Skin of body (tissue), 2 donors: ENCODE data around the gene ENPP7. TPM values are rescaled to one million over a fixed set of nuclear protein-coding genes. Genes with fewer than 3 reads are reported as not detected.

ENCODE experiments used
- DNase-seq: peaks from one replicate; lab custom pipeline; 2025; lab: John Stamatoyannopoulos, UW
- total RNA-seq: library from RNA; depleted of rRNA; stranded (reverse); fragments of >200 nt; gene quantifications from one replicate; pipeline ENCODE4 v1.2.3, GENCODE V29; 2014

ENPP7 gene
- total RNA-seq, 1 donor from 2014 or later: not detected

GRCh38 chr17:79702550-79703236, 28.1 kb upstream of the ENPP7 start:
- no peak for DNase-seq

GRCh38 chr17:79704691-79705090, 26.1 kb upstream of the ENPP7 start:
- DNase-seq: no peak

- no peak for DNase-seq
Observed at GRCh38 chr17:79705674-79706073, 25.1 kb upstream of the ENPP7 start.

- DNase-seq: no peak
Observed at GRCh38 chr17:79706931-79707850, 23.6 kb upstream of the ENPP7 start.

- peak; percentile 34 for DNase-seq
Observed at GRCh38 chr17:79707931-79708891, 22.5 kb upstream of the ENPP7 start.

- no peak for DNase-seq
Observed at GRCh38 chr17:79711715-79712305, 18.9 kb upstream of the ENPP7 start.

- no peak for DNase-seq
Observed at GRCh38 chr17:79713391-79713790, 17.4 kb upstream of the ENPP7 start.

- no peak for DNase-seq
Observed at GRCh38 chr17:79714176-79715097, 16.3 kb upstream of the ENPP7 start.

GRCh38 chr17:79715098-79715942, 15.4 kb upstream of the ENPP7 start:
- DNase-seq: no peak

- no peak for DNase-seq
Observed at GRCh38 chr17:79715943-79716797, 14.6 kb upstream of the ENPP7 start.

GRCh38 chr17:79720705-79721292, 9.9 kb upstream of the ENPP7 start:
- no peak for DNase-seq

- no peak for DNase-seq
Observed at GRCh38 chr17:79721993-79722671, 8.6 kb upstream of the ENPP7 start.

GRCh38 chr17:79722787-79723186, 8.0 kb upstream of the ENPP7 start:
- DNase-seq: no peak

GRCh38 chr17:79728169-79728907, 2.4 kb upstream of the ENPP7 start:
- DNase-seq: peak; percentile 88

- no peak for DNase-seq
Observed at GRCh38 chr17:79728908-79729471, 1.8 kb upstream of the ENPP7 start.

GRCh38 chr17:79729761-79730160, 982 bp upstream of the ENPP7 start:
- no peak for DNase-seq
